ENCODE data around the gene SRSF3. TPM values are rescaled to one million over a fixed set of nuclear protein-coding genes. Genes with fewer than 3 reads are reported as not detected.

The SRSF3 gene
- total and polyA plus RNA-seq, 2 experiments from 2014 or later = 135 to 192 TPM

Small RNA genes lying within 50 kb of the gene (microRNA-seq; reads per million reads assigned to microRNA genes)
- not detected for gene MIR3925

Small RNA genes lying within 50 kb of the gene (small RNA-seq; reads per million reads assigned to genes)
- gene MIR3925 (not detected), gene RNU1-88P (not detected)

Other genes with a start within 250 kb of the SRSF3 start
- gene ETV7, start 206.7 kb upstream of the SRSF3 start, total RNA-seq = 0.88 and 1.2 TPM in 2 replicates
- 0.60 and 1.2 TPM in 2 replicates for gene ETV7, start 206.7 kb upstream of the SRSF3 start, polyA plus RNA-seq
- not detected in 2 replicates for gene PXT1, start 151.5 kb upstream of the SRSF3 start, total RNA-seq
- gene PXT1, start 151.5 kb upstream of the SRSF3 start, polyA plus RNA-seq = not detected in 2 replicates
- gene KCTD20, start 151.4 kb upstream of the SRSF3 start, total RNA-seq = 54.3 and 56.3 TPM in 2 replicates
- gene KCTD20, start 151.4 kb upstream of the SRSF3 start, polyA plus RNA-seq = 21.4 and 27.4 TPM in 2 replicates
- 37.9 and 39.1 TPM in 2 replicates for gene STK38, start 46.9 kb upstream of the SRSF3 start, total RNA-seq
- gene STK38, start 46.9 kb upstream of the SRSF3 start, polyA plus RNA-seq = 27.7 and 30.5 TPM in 2 replicates
- gene CDKN1A, start 84.4 kb downstream of the SRSF3 start, total RNA-seq = 246 TPM in 2 replicates
- 318 and 344 TPM in 2 replicates for gene CDKN1A, start 84.4 kb downstream of the SRSF3 start, polyA plus RNA-seq
- not detected in 2 replicates for gene RAB44, start 103.5 kb downstream of the SRSF3 start, total RNA-seq
- gene RAB44, start 103.5 kb downstream of the SRSF3 start, polyA plus RNA-seq = not detected in 2 replicates
- 0.30 and 1.4 TPM in 2 replicates for gene CPNE5, start 245.1 kb downstream of the SRSF3 start, total RNA-seq
- gene CPNE5, start 245.1 kb downstream of the SRSF3 start, polyA plus RNA-seq = 0.55 and 1.2 TPM in 2 replicates

Data from hepatocyte (in vitro differentiated cells).